ENCODE measurements around the gene HTT. TPM values are rescaled to one million over a fixed set of nuclear protein-coding genes. Genes with fewer than 3 reads are reported as not detected.

Gene HTT
- total RNA-seq, 1 experiment from 2014 or later, result 18.4 TPM

GRCh38 chr4:3121596-3121995 is 47.1 kb downstream of the HTT start:
- Histone ChIP-seq H3K9ac (ENCODE audit: low read length) (no peak overlapping the region), H4K20me1 (ENCODE audit: low read length) (no peaks in the 10 kb centered on the region), H3K27ac (ENCODE audit: low read length) (no peak overlapping the region), H3K9me3 (ENCODE audit: low read length) (no peaks in the 10 kb centered on the region), H3K9me2 (replicated peaks; ENCODE audit: low read length) (no peaks in the 10 kb centered on the region), H3K4me2 (ENCODE audit: low read length) (no peak overlapping the region), H2AFZ (ENCODE audit: low read length) (no peak overlapping the region), H3K27me3 (ENCODE audit: low read length) (no peaks in the 10 kb centered on the region), H3K36me3 (ENCODE audit: low read depth, low read length) (peaks cover 13% of the 10 kb centered on the region; the same call in 1 of the 2 replicates), H3K4me3 (ENCODE audit: low read length) (no peak overlapping the region), H3F3A (ENCODE audit: low read length, unreplicated experiment) (no peaks in the 10 kb centered on the region), H3K4me1 (ENCODE audit: insufficient read depth, low read length) (no peaks in the 10 kb centered on the region), H3K79me2 (ENCODE audit: low read length) (no peaks in the 10 kb centered on the region)
- ChIA-PET POLR2A (ENCODE audit: unreplicated experiment) (no interaction called here), CTCF (no interaction called here)
- ATAC-seq (no peak), DNase-seq (no peak)
- no TSS peak for BruUV-seq (replicated peaks)
- TF ChIP-seq EZH2phosphoT487 (IDR thresholded peaks at IDR 0.05; ENCODE audit: borderline replicate concordance, low read length) (no peak), EZH2 (IDR thresholded peaks at IDR 0.05; ENCODE audit: low read length, unreplicated experiment) (no peak), CTCF (conservative IDR thresholded peaks at IDR 0.05; ENCODE audit: low read depth, low read length) (no peak)
- intact Hi-C loops (cut with micrococcal nuclease), result no loop called here

GRCh38 chr4:3122081-3122563 is 47.6 kb downstream of the HTT start:
- H3F3A ChIP-seq (ENCODE audit: low read length, unreplicated experiment), result no peaks in the 10 kb centered on the region
- no peak overlapping the region for H3K27ac ChIP-seq (ENCODE audit: low read length)
- intact Hi-C loops (cut with micrococcal nuclease), result no loop called here
- no peak for ATAC-seq
- DNase-seq, result no peak
- no peak overlapping the region for H2AFZ ChIP-seq (ENCODE audit: low read length)
- no peak overlapping the region for H3K4me3 ChIP-seq (ENCODE audit: low read length)
- H3K36me3 ChIP-seq (ENCODE audit: low read depth, low read length), result peaks cover 14% of the 10 kb centered on the region; the same call in 1 of the 2 replicates
- no peaks in the 10 kb centered on the region for H3K27me3 ChIP-seq (ENCODE audit: low read length)
- no peak for TF ChIP-seq CTCF (conservative IDR thresholded peaks at IDR 0.05; ENCODE audit: low read depth, low read length)
- TF ChIP-seq EZH2phosphoT487 (IDR thresholded peaks at IDR 0.05; ENCODE audit: borderline replicate concordance, low read length), result no peak
- TF ChIP-seq EZH2 (IDR thresholded peaks at IDR 0.05; ENCODE audit: low read length, unreplicated experiment), result no peak
- no peak overlapping the region for H3K9ac ChIP-seq (ENCODE audit: low read length)
- CTCF ChIA-PET, result no interaction called here
- POLR2A ChIA-PET (ENCODE audit: unreplicated experiment), result no interaction called here
- BruUV-seq (replicated peaks), result no TSS peak
- H3K4me2 ChIP-seq (ENCODE audit: low read length), result no peak overlapping the region
- H3K79me2 ChIP-seq (ENCODE audit: low read length), result no peaks in the 10 kb centered on the region
- H3K9me2 ChIP-seq (replicated peaks; ENCODE audit: low read length), result no peaks in the 10 kb centered on the region
- H4K20me1 ChIP-seq (ENCODE audit: low read length), result no peaks in the 10 kb centered on the region
- no peaks in the 10 kb centered on the region for H3K9me3 ChIP-seq (ENCODE audit: low read length)
- no peaks in the 10 kb centered on the region for H3K4me1 ChIP-seq (ENCODE audit: insufficient read depth, low read length)

- intact Hi-C loops (cut with micrococcal nuclease), result no loop called here
- H3K27ac ChIP-seq (ENCODE audit: low read length), result no peak overlapping the region
- no TSS peak for BruUV-seq (replicated peaks)
These were observed 48.7 kb downstream of the HTT start for GRCh38 chr4:3123181-3123671.

More at GRCh38 chr4:3123181-3123671, 48.7 kb downstream of the HTT start:
- H3F3A ChIP-seq (ENCODE audit: low read length, unreplicated experiment), result no peaks in the 10 kb centered on the region
- ChIA-PET POLR2A (ENCODE audit: unreplicated experiment) (no interaction called here), CTCF (no interaction called here)
- no peaks in the 10 kb centered on the region for H3K79me2 ChIP-seq (ENCODE audit: low read length)
- no peak for ATAC-seq
- H4K20me1 ChIP-seq (ENCODE audit: low read length), result no peaks in the 10 kb centered on the region
- TF ChIP-seq EZH2 (IDR thresholded peaks at IDR 0.05; ENCODE audit: low read length, unreplicated experiment), result no peak
- no peaks in the 10 kb centered on the region for H3K9me2 ChIP-seq (replicated peaks; ENCODE audit: low read length)
- no peak overlapping the region for H3K4me2 ChIP-seq (ENCODE audit: low read length)
- no peaks in the 10 kb centered on the region for H3K4me1 ChIP-seq (ENCODE audit: insufficient read depth, low read length)
- H3K9me3 ChIP-seq (ENCODE audit: low read length), result no peaks in the 10 kb centered on the region
- DNase-seq, result no peak
- H3K27me3 ChIP-seq (ENCODE audit: low read length), result no peaks in the 10 kb centered on the region
- H3K4me3 ChIP-seq (ENCODE audit: low read length), result no peak overlapping the region
- peaks cover 10% of the 10 kb centered on the region for H3K36me3 ChIP-seq (ENCODE audit: low read depth, low read length)
- H2AFZ ChIP-seq (ENCODE audit: low read length), result no peak overlapping the region
- H3K9ac ChIP-seq (ENCODE audit: low read length), result no peak overlapping the region
